Testis (tissue), 2 donors: ENCODE data around the gene HCLS1.

Source experiments
- POLR2A ChIP-seq: fragments of 450-650 bp; IDR thresholded peaks from one replicate; pipeline ENCODE4 v1.6.1; 2017; ENCODE audit warnings: antibody characterized with exemption, mild to moderate bottlenecking, moderate library complexity
- TF ChIP-seq, protein P1 (sequence below), 3 experiments: fragments of 450-650 bp in 2 of 3; fragments of 200-600 bp in 1 of 3; sonication (generic) in 1 of 3; IDR thresholded peaks; one replicate each; pipeline ENCODE4 v1.5.1; 2016 to 2019; ENCODE audit warnings: antibody characterized with exemption in 3 of 3, mild to moderate bottlenecking in 2 of 3, moderate library complexity in 1 of 3

GRCh38 chr3:121705541-121705940 is 44.8 kb upstream of the HCLS1 start:
- TF ChIP-seq, protein P1, sequence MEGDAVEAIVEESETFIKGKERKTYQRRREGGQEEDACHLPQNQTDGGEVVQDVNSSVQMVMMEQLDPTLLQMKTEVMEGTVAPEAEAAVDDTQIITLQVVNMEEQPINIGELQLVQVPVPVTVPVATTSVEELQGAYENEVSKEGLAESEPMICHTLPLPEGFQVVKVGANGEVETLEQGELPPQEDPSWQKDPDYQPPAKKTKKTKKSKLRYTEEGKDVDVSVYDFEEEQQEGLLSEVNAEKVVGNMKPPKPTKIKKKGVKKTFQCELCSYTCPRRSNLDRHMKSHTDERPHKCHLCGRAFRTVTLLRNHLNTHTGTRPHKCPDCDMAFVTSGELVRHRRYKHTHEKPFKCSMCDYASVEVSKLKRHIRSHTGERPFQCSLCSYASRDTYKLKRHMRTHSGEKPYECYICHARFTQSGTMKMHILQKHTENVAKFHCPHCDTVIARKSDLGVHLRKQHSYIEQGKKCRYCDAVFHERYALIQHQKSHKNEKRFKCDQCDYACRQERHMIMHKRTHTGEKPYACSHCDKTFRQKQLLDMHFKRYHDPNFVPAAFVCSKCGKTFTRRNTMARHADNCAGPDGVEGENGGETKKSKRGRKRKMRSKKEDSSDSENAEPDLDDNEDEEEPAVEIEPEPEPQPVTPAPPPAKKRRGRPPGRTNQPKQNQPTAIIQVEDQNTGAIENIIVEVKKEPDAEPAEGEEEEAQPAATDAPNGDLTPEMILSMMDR (IDR thresholded peaks at IDR 0.05) = no peak
- no peak for TF ChIP-seq POLR2A
